OCI-LY3 (cell line): ENCODE data around the gene WNT2.

Experiments used
- H2AFZ ChIP-seq: fragments of 200-600, 300-600 bp; shearing (Covaris generic); 2 replicates; pipeline ENCODE4 v1.6.0; 2014; ENCODE audit warnings: antibody characterized with exemption, low read depth, low read length
- H3K27ac ChIP-seq: fragments of 200-600, 300-600 bp; sonication (generic); 2 replicates; pipeline ENCODE4 v1.5.1; 2014; ENCODE audit warnings: mild to moderate bottlenecking, low read length, moderate library complexity, mixed read lengths
- H3K27me3 ChIP-seq: fragments of 200-600, 300-600 bp; sonication (generic); 2 replicates; pipeline ENCODE4 v1.6.1; 2014; ENCODE audit warnings: low read depth, low read length, mixed read lengths
- H3K36me3 ChIP-seq: fragments of 200-600, 300-600 bp; sonication (generic); replicated peaks from 2 replicates; pipeline ENCODE3; 2014; ENCODE audit warnings: low read depth, low read length, mixed read lengths
- H3K4me1 ChIP-seq: fragments of 300-600, 200-600 bp; sonication (generic); 2 replicates; pipeline ENCODE4 v1.6.1; 2014; ENCODE audit warnings: low read length, mixed read lengths
- H3K4me2 ChIP-seq: fragments of 200-600, 300-600 bp; sonication (generic); 2 replicates; pipeline ENCODE4 v1.6.1; 2014; ENCODE audit warnings: low read length, mixed read lengths
- H3K4me3 ChIP-seq: fragments of 300-600, 200-600 bp; sonication (generic); 2 replicates; pipeline ENCODE4 v1.5.1; 2014; ENCODE audit warnings: antibody characterized with exemption, mild to moderate bottlenecking, low read length, moderate library complexity
- H3K79me2 ChIP-seq: fragments of 300-600, 200-600 bp; shearing (Covaris generic); 2 replicates; pipeline ENCODE4 v1.6.1; 2014; ENCODE audit warnings: mild to moderate bottlenecking, low read length, mixed read lengths
- H3K9ac ChIP-seq: fragments of 300-600, 200-600 bp; shearing (Covaris generic); 2 replicates; pipeline ENCODE4 v1.6.0; 2014; ENCODE audit warnings: mild to moderate bottlenecking, low read length, moderate library complexity
- H3K9me3 ChIP-seq: fragments of 200-600, 300-600 bp; shearing (Covaris generic); 2 replicates; pipeline ENCODE4 v1.6.1; 2014; ENCODE audit warnings: low read length, mixed read lengths; ENCODE audit not compliant: insufficient read depth
- H4K20me1 ChIP-seq: fragments of 200-600, 300-600 bp; sonication (generic); 2 replicates; pipeline ENCODE4 v1.6.1; 2016; ENCODE audit warnings: low read length, mixed read lengths; ENCODE audit not compliant: insufficient read depth
- EZH2phosphoT487 ChIP-seq: fragments of 200-600 bp; shearing (Covaris generic); IDR thresholded peaks from 2 replicates; pipeline ENCODE4 v1.6.1; 2018; ENCODE audit warnings: antibody characterized with exemption, mixed run types, low read depth
- TF ChIP-seq, protein P1 (sequence below): fragments of 200-600, 300-600 bp; sonication (generic); IDR thresholded peaks from 2 replicates; pipeline ENCODE4 v1.5.1; 2014; ENCODE audit warnings: antibody characterized with exemption, low read length, low read depth

Gene WNT2

DNA sequence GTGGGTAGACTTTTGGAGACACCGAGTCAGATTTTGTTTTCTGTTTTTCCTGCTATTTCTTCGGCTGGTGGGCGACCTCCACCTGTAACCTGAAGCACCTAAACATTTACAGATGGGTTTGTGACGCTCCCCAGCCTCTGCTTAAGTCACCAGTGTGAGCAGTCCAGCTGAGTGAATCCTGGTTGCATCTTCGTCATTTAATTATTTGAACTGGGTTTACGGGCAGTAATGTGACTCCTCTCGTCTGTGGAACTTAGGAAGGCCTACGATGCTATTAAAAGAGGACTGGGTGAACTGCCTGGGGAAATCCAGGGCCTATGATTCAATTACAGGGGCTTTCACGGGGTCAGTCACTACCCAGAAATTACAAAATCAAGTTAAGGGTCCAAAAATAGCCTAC is 52.5 kb downstream of the WNT2 start:
- Histone ChIP-seq H3K36me3 (no peaks in the 10 kb centered on the region), H3K4me1 (no peaks in the 10 kb centered on the region), H3K9ac (no peak overlapping the region), H3K4me2 (no peak overlapping the region), H3K27me3 (no peaks in the 10 kb centered on the region), H3K27ac (no peak overlapping the region), H3K79me2 (no peaks in the 10 kb centered on the region), H2AFZ (no peak overlapping the region), H4K20me1 (no peaks in the 10 kb centered on the region), H3K9me3 (no peaks in the 10 kb centered on the region), H3K4me3 (no peak overlapping the region)
- TF ChIP-seq, protein P1, sequence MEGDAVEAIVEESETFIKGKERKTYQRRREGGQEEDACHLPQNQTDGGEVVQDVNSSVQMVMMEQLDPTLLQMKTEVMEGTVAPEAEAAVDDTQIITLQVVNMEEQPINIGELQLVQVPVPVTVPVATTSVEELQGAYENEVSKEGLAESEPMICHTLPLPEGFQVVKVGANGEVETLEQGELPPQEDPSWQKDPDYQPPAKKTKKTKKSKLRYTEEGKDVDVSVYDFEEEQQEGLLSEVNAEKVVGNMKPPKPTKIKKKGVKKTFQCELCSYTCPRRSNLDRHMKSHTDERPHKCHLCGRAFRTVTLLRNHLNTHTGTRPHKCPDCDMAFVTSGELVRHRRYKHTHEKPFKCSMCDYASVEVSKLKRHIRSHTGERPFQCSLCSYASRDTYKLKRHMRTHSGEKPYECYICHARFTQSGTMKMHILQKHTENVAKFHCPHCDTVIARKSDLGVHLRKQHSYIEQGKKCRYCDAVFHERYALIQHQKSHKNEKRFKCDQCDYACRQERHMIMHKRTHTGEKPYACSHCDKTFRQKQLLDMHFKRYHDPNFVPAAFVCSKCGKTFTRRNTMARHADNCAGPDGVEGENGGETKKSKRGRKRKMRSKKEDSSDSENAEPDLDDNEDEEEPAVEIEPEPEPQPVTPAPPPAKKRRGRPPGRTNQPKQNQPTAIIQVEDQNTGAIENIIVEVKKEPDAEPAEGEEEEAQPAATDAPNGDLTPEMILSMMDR, result no peak
- TF ChIP-seq EZH2phosphoT487, result no peak

DNA sequence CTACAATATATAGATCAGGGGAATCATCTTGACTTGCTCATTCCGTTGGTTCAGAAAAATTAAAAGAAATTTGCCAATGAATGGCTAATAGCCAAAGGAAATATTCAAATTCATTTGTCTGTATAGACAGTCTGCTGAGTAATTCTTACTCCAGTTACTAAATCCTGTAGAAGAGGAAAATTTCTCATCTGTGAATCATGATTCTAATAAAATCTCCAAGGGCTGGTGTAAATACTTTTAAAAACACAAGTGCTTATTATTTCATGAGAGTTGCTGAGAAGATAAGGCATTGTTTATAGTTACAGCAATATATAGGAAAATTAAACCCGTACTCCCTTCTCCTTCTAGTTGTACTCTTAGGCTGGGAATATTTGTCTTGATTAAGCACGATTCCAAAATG is 53.0 kb downstream of the WNT2 start:
- Histone ChIP-seq H3K36me3 (no peaks in the 10 kb centered on the region), H3K4me2 (no peak overlapping the region), H4K20me1 (no peaks in the 10 kb centered on the region), H3K27ac (no peak overlapping the region), H3K27me3 (no peaks in the 10 kb centered on the region), H3K9ac (no peak overlapping the region), H3K9me3 (no peaks in the 10 kb centered on the region), H3K79me2 (no peaks in the 10 kb centered on the region), H3K4me1 (no peaks in the 10 kb centered on the region), H3K4me3 (no peak overlapping the region), H2AFZ (no peak overlapping the region)
- TF ChIP-seq EZH2phosphoT487, result no peak
- TF ChIP-seq, protein P1, result no peak

DNA sequence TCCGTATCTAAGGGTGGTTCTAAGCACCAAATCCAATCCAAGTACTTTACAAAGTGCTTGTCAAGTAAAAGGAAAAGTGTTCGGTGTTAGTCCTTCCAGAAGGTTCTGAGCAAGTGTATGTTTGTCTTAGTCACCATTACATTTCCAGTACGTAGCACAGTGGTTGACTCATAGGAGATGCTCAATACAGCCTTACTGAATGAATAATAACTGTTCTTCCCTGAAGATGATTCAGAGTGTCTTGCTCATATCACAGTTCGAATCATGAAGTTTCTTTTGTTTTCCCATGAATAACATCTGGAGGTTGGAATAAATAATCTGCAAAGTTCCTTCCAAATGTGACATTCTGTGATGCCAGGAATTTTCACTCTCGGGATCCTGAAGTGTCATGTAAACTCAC is 53.4 kb downstream of the WNT2 start:
- Histone ChIP-seq H3K9me3 (no peaks in the 10 kb centered on the region), H3K4me1 (no peaks in the 10 kb centered on the region), H3K9ac (no peak overlapping the region), H3K4me2 (no peak overlapping the region), H3K79me2 (no peaks in the 10 kb centered on the region), H3K4me3 (no peak overlapping the region), H4K20me1 (no peaks in the 10 kb centered on the region), H3K27ac (no peak overlapping the region), H2AFZ (no peak overlapping the region), H3K27me3 (no peaks in the 10 kb centered on the region), H3K36me3 (no peaks in the 10 kb centered on the region)
- no peak for TF ChIP-seq EZH2phosphoT487
- TF ChIP-seq, protein P1, result no peak

DNA sequence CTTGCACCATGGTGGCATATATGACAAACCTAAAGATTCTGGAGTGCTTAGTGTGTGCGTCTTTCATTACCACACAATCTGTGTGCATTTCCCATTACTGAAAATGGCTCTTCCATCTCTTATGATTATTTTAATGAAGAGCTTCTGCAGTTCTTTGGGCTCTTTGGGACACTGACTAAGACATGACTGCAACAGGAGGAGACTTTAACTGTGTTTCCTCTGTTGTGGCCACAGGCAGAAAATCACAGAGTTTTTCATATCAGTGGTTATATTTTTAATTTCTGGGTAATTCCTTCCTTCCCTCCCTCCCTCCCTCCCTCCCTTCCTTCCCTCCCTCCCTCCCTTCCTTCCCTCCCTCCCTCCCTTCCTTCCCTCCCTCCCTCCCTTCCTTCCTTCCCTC is 58.1 kb downstream of the WNT2 start:
- Histone ChIP-seq H3K4me2 (no peak overlapping the region), H3K79me2 (no peaks in the 10 kb centered on the region), H3K36me3 (no peaks in the 10 kb centered on the region), H3K4me3 (no peak overlapping the region), H3K27ac (no peak overlapping the region), H3K4me1 (no peaks in the 10 kb centered on the region), H3K9me3 (no peaks in the 10 kb centered on the region), H4K20me1 (no peaks in the 10 kb centered on the region), H3K27me3 (no peaks in the 10 kb centered on the region), H3K9ac (no peak overlapping the region), H2AFZ (no peak overlapping the region)
- TF ChIP-seq, protein P1, result no peak
- TF ChIP-seq EZH2phosphoT487, result no peak
